Muscle layer of duodenum (tissue), 2 donors: ENCODE measurements around the gene ACP6.
"Not testable (repeated sequence)": the region's sequence is repeated elsewhere in the genome, so short reads cannot be mapped to it uniquely, and the experiment has no call there.

Source experiments
- H3K27ac ChIP-seq: one replicate; pipeline ENCODE4 v1.7.0; 2013; ENCODE audit warnings: mild to moderate bottlenecking, low read length
- H3K27me3 ChIP-seq: one replicate; pipeline ENCODE4 v1.7.0; 2013; ENCODE audit warnings: low read depth, mild to moderate bottlenecking, control low read depth, low read length
- H3K36me3 ChIP-seq, 2 donors: one replicate each; pipeline ENCODE4 v1.7.0; 2013; ENCODE audit warnings: low read length in 2 of 2, control low read depth in 1 of 2, mild to moderate bottlenecking in 1 of 2; ENCODE audit not compliant: insufficient read depth in 2 of 2, control insufficient read depth in 1 of 2
- H3K4me1 ChIP-seq, 2 donors: one replicate each; pipeline ENCODE4 v1.7.0; 2013; ENCODE audit warnings: low read length in 2 of 2, mild to moderate bottlenecking in 2 of 2, control low read depth in 1 of 2, moderate library complexity in 1 of 2; ENCODE audit not compliant: insufficient read depth in 2 of 2, control insufficient read depth in 1 of 2
- H3K4me3 ChIP-seq, 2 donors: one replicate each; pipeline ENCODE4 v1.7.0; 2013; ENCODE audit warnings: low read length in 2 of 2, low read depth in 1 of 2, mild to moderate bottlenecking in 1 of 2
- H3K9me3 ChIP-seq, 2 donors: one replicate each; pipeline ENCODE4 v1.7.0; 2013; ENCODE audit warnings: low read length in 2 of 2, control low read depth in 1 of 2, mild to moderate bottlenecking in 1 of 2; ENCODE audit not compliant: control insufficient read depth in 1 of 2
- donor health status: healthy.

Gene ACP6

GRCh38 chr1:147618771-147619170 lies 51.6 kb downstream of the ACP6 start:
- no peaks in the 10 kb centered on the region for H3K4me1 ChIP-seq
- H3K9me3 ChIP-seq = no peaks in the 10 kb centered on the region
- H3K27me3 ChIP-seq = no peaks in the 10 kb centered on the region
- no peak overlapping the region for H3K27ac ChIP-seq
- H3K4me3 ChIP-seq = no peak overlapping the region
- peaks cover 37 to 60% of the 10 kb centered on the region in 2 donors for H3K36me3 ChIP-seq

GRCh38 chr1:147618077-147618569 lies 52.2 kb downstream of the ACP6 start:
- H3K27ac ChIP-seq = no peak overlapping the region

GRCh38 chr1:147614966-147615365 lies 55.4 kb downstream of the ACP6 start:
- H3K4me1 ChIP-seq, H3K27me3 ChIP-seq, H3K27ac ChIP-seq, H3K9me3 ChIP-seq, H3K4me3 ChIP-seq: not testable (repeated sequence)
- H3K36me3 ChIP-seq = peaks cover 45 to 70% of the 10 kb centered on the region in 2 donors

More at GRCh38 chr1:147618077-147618569, 52.2 kb downstream of the ACP6 start:
- no peaks in the 10 kb centered on the region for H3K9me3 ChIP-seq
- H3K27me3 ChIP-seq = no peaks in the 10 kb centered on the region
- peaks cover 0 to 4% of the 10 kb centered on the region in 2 donors for H3K4me1 ChIP-seq
- peaks cover 37 to 65% of the 10 kb centered on the region in 2 donors for H3K36me3 ChIP-seq
- no peak overlapping the region for H3K4me3 ChIP-seq

- H3K27ac ChIP-seq = no peak overlapping the region
- H3K36me3 ChIP-seq = peaks cover 33 to 55% of the 10 kb centered on the region in 2 donors
Observed at GRCh38 chr1:147613506-147613905, 56.8 kb downstream of the ACP6 start.

GRCh38 chr1:147612366-147612765 lies 58.0 kb downstream of the ACP6 start:
- Histone ChIP-seq H3K27me3 (no peaks in the 10 kb centered on the region), H3K36me3 (peaks cover 23 to 44% of the 10 kb centered on the region in 2 donors), H3K4me3 (no peak overlapping the region), H3K9me3 (no peaks in the 10 kb centered on the region), H3K27ac (no peak overlapping the region), H3K4me1 (peaks cover 4 to 12% of the 10 kb centered on the region in 2 donors)

More at GRCh38 chr1:147613506-147613905, 56.8 kb downstream of the ACP6 start:
- H3K4me1 ChIP-seq = peaks cover 4 to 12% of the 10 kb centered on the region in 2 donors
- no peak overlapping the region for H3K4me3 ChIP-seq
- no peaks in the 10 kb centered on the region for H3K9me3 ChIP-seq
- H3K27me3 ChIP-seq = no peaks in the 10 kb centered on the region

- peaks cover 23 to 43% of the 10 kb centered on the region in 2 donors for H3K36me3 ChIP-seq
Observed at GRCh38 chr1:147611586-147611985, 58.7 kb downstream of the ACP6 start.

GRCh38 chr1:147611021-147611426 lies 59.3 kb downstream of the ACP6 start:
- peaks cover 21 to 44% of the 10 kb centered on the region in 2 donors for H3K36me3 ChIP-seq

More at GRCh38 chr1:147611586-147611985, 58.7 kb downstream of the ACP6 start:
- peaks cover 4 to 12% of the 10 kb centered on the region in 2 donors for H3K4me1 ChIP-seq
- no peak overlapping the region for H3K4me3 ChIP-seq
- H3K27me3 ChIP-seq = no peaks in the 10 kb centered on the region
- H3K27ac ChIP-seq = no peak overlapping the region
- H3K9me3 ChIP-seq = no peaks in the 10 kb centered on the region

GRCh38 chr1:147609358-147609757 lies 61.0 kb downstream of the ACP6 start:
- Histone ChIP-seq H3K36me3 (peaks cover 16 to 33% of the 10 kb centered on the region in 2 donors), H3K9me3 (no peaks in the 10 kb centered on the region), H3K4me3 (no peak overlapping the region), H3K27ac (no peak overlapping the region), H3K27me3 (no peaks in the 10 kb centered on the region), H3K4me1 (peaks cover 4 to 20% of the 10 kb centered on the region in 2 donors)

More at GRCh38 chr1:147611021-147611426, 59.3 kb downstream of the ACP6 start:
- Histone ChIP-seq H3K4me1 (peaks cover 4 to 12% of the 10 kb centered on the region in 2 donors), H3K27ac (no peak overlapping the region), H3K4me3 (no peak overlapping the region), H3K9me3 (no peaks in the 10 kb centered on the region), H3K27me3 (no peaks in the 10 kb centered on the region)

GRCh38 chr1:147608596-147608995 lies 61.7 kb downstream of the ACP6 start:
- Histone ChIP-seq H3K9me3 (no peaks in the 10 kb centered on the region), H3K4me1 (peaks cover 3 to 20% of the 10 kb centered on the region in 2 donors), H3K27me3 (no peaks in the 10 kb centered on the region), H3K27ac (no peak overlapping the region), H3K36me3 (peaks cover 12 to 27% of the 10 kb centered on the region in 2 donors), H3K4me3 (no peak overlapping the region)

GRCh38 chr1:147605591-147605990 lies 64.7 kb downstream of the ACP6 start:
- Histone ChIP-seq H3K27ac (no peak overlapping the region), H3K36me3 (peaks cover 4 to 8% of the 10 kb centered on the region in 2 donors), H3K27me3 (no peaks in the 10 kb centered on the region), H3K4me1 (peaks cover 6 to 25% of the 10 kb centered on the region in 2 donors), H3K9me3 (no peaks in the 10 kb centered on the region), H3K4me3 (no peak overlapping the region)

GRCh38 chr1:147603986-147604385 lies 66.3 kb downstream of the ACP6 start:
- H3K4me3 ChIP-seq = no peak overlapping the region
- H3K27ac ChIP-seq = no peak overlapping the region
- no peaks in the 10 kb centered on the region for H3K9me3 ChIP-seq
- no peaks in the 10 kb centered on the region for H3K27me3 ChIP-seq
- peaks cover 4 to 8% of the 10 kb centered on the region in 2 donors for H3K36me3 ChIP-seq
- H3K4me1 ChIP-seq = peaks cover 7 to 16% of the 10 kb centered on the region in 2 donors
